ENCODE measurements around the gene ESRRA. TPM values are rescaled to one million over a fixed set of nuclear protein-coding genes. Genes with fewer than 3 reads are reported as not detected.

Gene ESRRA
- total and polyA plus RNA-seq, 2 of the 13 experiments (the other 11 are each of a cell fraction or from before 2014, with no cell fraction given): 18.1 to 36.3 TPM

GRCh38 chr11:64260147-64260708, 45.1 kb upstream of the ESRRA start:
- Histone ChIP-seq H3K79me2 (ENCODE audit: insufficient read depth, low read length) (no peaks in the 10 kb centered on the region), H3K27me3 (ENCODE audit: control insufficient read depth in 1 of 2, insufficient read depth in 2 of 2, low read length in 2 of 2) (no peaks in the 10 kb centered on the region), H4K20me1 (ENCODE audit: insufficient read depth, low read length) (no peaks in the 10 kb centered on the region), H3K9ac (ENCODE audit: insufficient read depth, low read depth, low read length) (no peak overlapping the region), H3K4me2 (ENCODE audit: low read depth, low read length) (no peak overlapping the region), H3K4me1 (ENCODE audit: insufficient read depth, low read length) (no peaks in the 10 kb centered on the region), H2AFZ (ENCODE audit: low read length) (no peak overlapping the region), H3K36me3 (replicated peaks in 1 of 2; ENCODE audit: control insufficient read depth in 1 of 2, insufficient read depth in 2 of 2, low read length in 2 of 2) (peaks cover 14 to 45% of the 10 kb centered on the region in 2 experiments; a peak in 4 of 5 replicates), H3K4me3 (replicated peaks in 1 of 3; ENCODE audit: insufficient read depth in 1 of 3, low read depth in 2 of 3, low read length in 3 of 3) (no peak overlapping the region), H3K9me3 (ENCODE audit: low read length) (no peaks in the 10 kb centered on the region), H3K27ac (ENCODE audit: extremely low read length, insufficient read depth, low read length) (no peak overlapping the region)
- in situ Hi-C loops (cut with HindIII; ENCODE audit: extremely low pct_ligation_motif_present, low pct_unique_long_range_greater_than_20kb) (no loop called here), intact Hi-C loops (cut with micrococcal nuclease; ENCODE audit: unreplicated experiment) (no loop called here)
- BruUV-seq (replicated peaks): no TSS peak
- FAIRE-seq (no peak), DNase-seq (ENCODE audit: low spot score) (no peak), ATAC-seq (no peak)
- 98% methylated on average over 6 of the region's 6 CpGs for WGBS (ENCODE audit: low lambda C conversion rate)
- TF ChIP-seq GABPA (IDR thresholded peaks at IDR 0.05; ENCODE audit: low read depth, low read length) (no peak), GABPA (CRISPR knock-in tag; IDR thresholded peaks at IDR 0.05; ENCODE audit: low read depth) (no peak), MAFK (conservative IDR thresholded peaks at IDR 0.05 in 1 of 2, IDR thresholded peaks at IDR 0.05 in 1 of 2; ENCODE audit: low read length in 2 of 2) (no peak), HES4 (CRISPR knock-in tag; IDR thresholded peaks at IDR 0.05; ENCODE audit: borderline replicate concordance) (no peak), GRHL1 (CRISPR knock-in tag; conservative IDR thresholded peaks at IDR 0.05) (no peak), MAX (IDR thresholded peaks at IDR 0.05) (no peak), ZNF883 (CRISPR knock-in tag; IDR thresholded peaks at IDR 0.05; ENCODE audit: not compliant biosample characterization) (no peak), ZNF792 (CRISPR knock-in tag; IDR thresholded peaks at IDR 0.05) (no peak), HMGXB3 (CRISPR knock-in tag; IDR thresholded peaks at IDR 0.05; ENCODE audit: borderline replicate concordance) (no peak), HNF4G (IDR thresholded peaks at IDR 0.05; ENCODE audit: borderline replicate concordance, low read depth, low read length) (no peak), HNF4G (CRISPR knock-in tag; IDR thresholded peaks at IDR 0.05; ENCODE audit: borderline replicate concordance, low read depth) (no peak)
- ChIA-PET CTCF (ENCODE audit: low intra/inter-chr PET ratio, low total read pairs) (no interaction called here), POLR2A (interaction anchor here (0.9 kb wide), 1 partner anchor 9 kb away, joined by 3 read pairs; no protein-coding TSS in a partner anchor)
